GM18520 (cell line): Measurements from ENCODE around the gene ZNF611.
"Not testable (repeated sequence)": the region's sequence is repeated elsewhere in the genome, so short reads cannot be mapped to it uniquely, and the experiment has no call there.

Experiments used
- ATAC-seq: cut with Tn5 transposase; IDR thresholded peaks from one replicate; pipeline ENCODE4 v1.9.1; 2021; ENCODE audit not compliant: unreplicated experiment

Gene ZNF611

GRCh38 chr19:52687684-52688083 lies 47.2 kb downstream of the ZNF611 start:
- ATAC-seq, result no peak

DNA sequence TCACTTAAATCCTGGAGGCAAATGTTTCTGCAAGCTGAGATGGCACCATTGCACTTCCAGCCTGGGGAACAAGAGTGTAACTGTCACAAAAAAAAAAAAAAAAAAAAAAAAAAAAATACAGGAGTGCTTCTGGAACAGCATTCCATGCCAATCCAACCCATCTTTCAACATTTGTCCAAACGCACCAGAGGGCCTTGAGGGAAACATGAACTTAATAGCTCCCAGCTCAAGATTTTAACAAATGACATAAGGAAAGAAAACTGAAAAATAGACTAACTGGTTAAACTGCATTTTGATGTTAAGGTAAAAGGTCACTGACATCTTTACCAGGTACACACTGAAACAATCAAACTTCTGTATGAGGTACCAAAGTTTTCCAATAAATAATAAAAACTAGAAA lies 49.0 kb downstream of the ZNF611 start:
- ATAC-seq, result no peak

DNA sequence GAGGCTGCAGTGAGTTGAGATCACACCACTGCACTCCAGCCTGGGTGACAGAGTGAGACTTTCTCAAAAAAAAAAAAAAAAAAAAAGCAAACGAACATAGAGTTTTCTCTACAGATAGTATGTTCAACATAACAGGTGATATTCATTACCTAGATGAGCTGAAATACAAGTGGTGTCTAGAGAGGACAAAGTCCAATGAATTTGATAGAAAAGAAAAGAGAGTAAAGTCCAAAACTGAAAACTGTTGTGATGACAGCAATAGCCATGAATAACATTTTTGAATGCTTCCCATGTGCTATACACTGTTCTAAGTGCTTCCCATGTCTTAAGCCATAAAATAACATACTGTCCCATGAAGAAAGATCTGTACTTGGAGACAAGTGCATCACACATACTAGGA lies 53.6 kb downstream of the ZNF611 start:
- ATAC-seq, result not testable (repeated sequence)

GRCh38 chr19:52679598-52679997 lies 55.2 kb downstream of the ZNF611 start:
- ATAC-seq, result no peak

DNA sequence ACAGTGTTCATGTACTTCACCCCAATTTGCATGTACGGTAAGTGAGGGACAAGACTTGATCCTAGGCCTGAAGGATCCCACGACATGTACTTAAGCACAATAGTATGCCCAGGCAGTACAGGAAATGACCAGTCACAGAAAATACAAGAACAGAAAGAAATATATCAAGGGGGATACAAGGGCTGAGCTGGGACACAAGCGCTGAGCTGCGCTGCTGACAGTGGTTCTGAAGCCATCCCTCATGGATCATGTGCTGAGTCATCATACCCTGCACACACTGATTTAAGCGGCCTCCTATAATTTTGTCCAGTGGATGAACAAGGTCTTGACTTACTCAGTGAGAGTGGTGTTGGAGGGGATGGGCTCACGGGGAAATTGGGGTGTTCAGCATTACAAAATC lies 59.6 kb downstream of the ZNF611 start:
- not testable (repeated sequence) for ATAC-seq

DNA sequence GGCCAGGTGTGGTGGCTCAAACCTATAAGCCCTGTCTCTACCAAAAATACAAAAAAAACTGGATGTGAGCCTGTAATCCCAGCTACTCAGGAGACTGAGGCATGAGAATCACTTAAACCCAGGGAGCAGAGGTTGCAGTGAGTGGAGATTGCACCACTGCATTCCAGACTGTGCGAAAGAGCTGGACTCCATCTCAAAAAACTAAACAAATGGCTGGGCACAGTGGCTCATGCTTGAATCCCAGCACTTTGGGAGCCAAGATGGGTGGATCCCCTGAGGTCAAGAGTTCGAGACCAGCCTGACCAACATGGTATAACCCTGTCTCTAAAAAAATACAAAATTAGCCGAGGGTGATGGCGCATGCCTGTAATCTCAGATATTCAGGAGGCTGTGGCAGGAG lies 61.8 kb downstream of the ZNF611 start:
- ATAC-seq, result no peak

GRCh38 chr19:52670046-52670445 lies 64.8 kb downstream of the ZNF611 start:
- no peak for ATAC-seq

DNA sequence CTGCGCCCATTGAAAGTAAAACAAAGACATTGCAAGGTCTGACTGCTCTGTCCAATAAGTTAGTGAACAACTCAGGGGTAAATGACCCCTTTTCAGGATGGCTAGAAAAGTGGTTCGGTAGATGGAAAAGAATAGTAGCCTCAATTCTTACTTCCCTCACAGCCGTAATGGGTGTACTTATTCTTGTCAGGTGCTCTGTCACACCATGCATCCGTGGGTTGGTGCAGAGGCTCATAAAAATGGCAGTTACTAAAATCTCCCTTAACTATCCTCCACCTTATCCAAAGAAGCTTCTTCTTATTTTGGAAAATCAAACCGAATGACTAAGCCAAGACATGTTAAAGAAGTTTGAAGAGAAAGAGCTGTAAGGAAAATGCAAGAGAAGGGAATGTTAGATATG lies 65.3 kb downstream of the ZNF611 start:
- no peak for ATAC-seq

- ATAC-seq, result no peak
These were observed 66.9 kb downstream of the ZNF611 start for GRCh38 chr19:52667972-52668371.

DNA sequence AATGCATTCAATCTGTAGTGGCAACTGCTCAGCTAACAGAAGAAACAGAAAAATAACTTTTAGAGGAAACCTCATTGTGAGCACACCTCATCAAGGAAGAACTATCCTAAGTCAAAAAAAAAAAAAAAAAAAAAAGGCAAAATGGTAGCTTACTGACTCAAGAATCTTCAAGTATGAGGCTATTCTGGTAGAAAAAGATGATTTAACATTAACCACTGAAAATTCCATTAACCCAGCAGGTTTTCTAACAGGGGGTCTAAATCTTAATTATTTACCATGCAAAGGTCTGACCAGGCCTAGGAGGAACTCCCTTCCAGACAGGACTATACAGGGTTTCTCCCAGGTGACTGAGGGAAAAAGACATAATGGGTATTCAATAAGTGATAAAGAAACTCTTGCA lies 68.3 kb downstream of the ZNF611 start:
- no peak for ATAC-seq

- no peak for ATAC-seq
These were observed 69.3 kb downstream of the ZNF611 start for GRCh38 chr19:52665529-52665928.

- no peak for ATAC-seq
These were observed 69.8 kb downstream of the ZNF611 start for GRCh38 chr19:52665027-52665426.

- ATAC-seq, result no peak
These were observed 70.4 kb downstream of the ZNF611 start for GRCh38 chr19:52664461-52664860.

DNA sequence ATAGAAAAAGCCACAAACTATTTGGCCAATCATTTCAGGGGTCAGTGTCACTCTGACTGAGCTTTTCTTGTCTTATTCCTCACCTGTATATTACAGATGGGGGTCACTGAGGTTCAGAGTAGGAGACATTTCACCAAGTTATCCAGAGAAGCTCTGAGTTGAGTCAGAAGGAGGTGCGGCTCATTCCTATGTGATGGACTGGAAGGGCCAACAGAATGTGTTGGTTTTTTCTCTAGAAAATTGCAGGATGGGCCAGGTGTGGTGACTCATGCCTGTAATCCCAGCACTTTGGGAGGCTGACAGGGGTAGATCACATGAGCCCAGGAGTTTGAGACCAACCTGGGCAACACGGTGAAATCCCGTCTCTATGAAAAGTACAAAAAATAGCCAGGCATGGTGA lies 72.2 kb downstream of the ZNF611 start:
- ATAC-seq, result no peak

GRCh38 chr19:52660981-52661380 lies 73.9 kb downstream of the ZNF611 start:
- ATAC-seq, result no peak

DNA sequence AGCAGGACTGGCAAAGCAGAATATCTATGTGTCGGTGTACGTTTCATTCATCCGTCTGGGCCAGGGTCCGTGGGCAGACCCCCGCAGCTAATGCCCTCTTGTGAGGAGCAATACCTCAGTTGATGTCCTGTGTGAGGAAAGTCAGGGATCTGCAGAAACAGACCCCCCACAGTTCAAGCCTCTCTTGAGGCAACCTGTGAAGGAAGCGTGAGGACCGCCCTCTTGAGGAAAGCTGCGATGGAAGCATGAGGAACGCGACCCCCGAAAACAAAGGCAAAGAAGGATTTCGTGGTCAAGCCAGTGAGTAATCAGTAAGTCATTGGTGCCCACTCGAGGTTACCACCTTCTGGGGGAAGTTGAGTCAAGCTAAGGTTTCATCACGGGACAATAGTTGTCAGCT lies 75.8 kb downstream of the ZNF611 start:
- ATAC-seq, result no peak

DNA sequence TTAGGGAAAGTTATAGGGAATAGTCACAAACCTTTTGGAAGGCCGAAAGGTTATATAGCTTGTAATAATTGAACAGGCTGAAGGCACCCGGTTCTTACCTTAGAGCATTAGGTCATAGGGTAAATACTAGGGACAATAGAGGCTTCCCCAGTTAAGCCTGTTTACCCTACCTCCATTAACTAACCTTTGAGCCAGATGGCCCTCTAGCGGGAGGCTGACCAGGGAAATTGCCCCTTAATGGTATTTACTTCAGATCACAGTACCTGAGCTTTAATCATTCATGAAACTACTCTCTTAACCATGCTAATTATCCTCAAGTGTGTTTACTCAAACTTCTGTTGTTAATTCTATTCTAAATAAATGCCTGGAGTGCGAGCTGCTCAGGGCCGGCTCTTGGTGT lies 76.2 kb downstream of the ZNF611 start:
- no peak for ATAC-seq

- ATAC-seq, result no peak
These were observed 81.7 kb downstream of the ZNF611 start for GRCh38 chr19:52653161-52653560.
